Peyer's patch (tissue), 4 donors: ENCODE results near the gene DDX10. TPM values are rescaled to one million over a fixed set of nuclear protein-coding genes. Genes with fewer than 3 reads are reported as not detected.

Source experiments
- DNase-seq, 3 donors: peaks; one replicate each; pipeline ENCODE4 v3.0.0-alpha.2; 2017 to 2019
- H3K27ac ChIP-seq, 4 donors: fragments of 200-600 bp; sonication (generic); one replicate each; pipeline ENCODE4 v1.5.1; 2016 to 2019
- H3K27me3 ChIP-seq, 2 donors: fragments of 200-600 bp; sonication (generic); one replicate each; pipeline ENCODE4 v1.5.1; 2019
- H3K36me3 ChIP-seq, 3 donors: fragments of 200-600 bp; sonication (generic); one replicate each; pipeline ENCODE4 v1.5.1; 2016 to 2019
- H3K4me1 ChIP-seq, 4 donors: fragments of 200-600 bp; sonication (generic); one replicate each; pipeline ENCODE4 v1.5.1; 2016 to 2019
- H3K4me3 ChIP-seq, 4 donors: fragments of 200-600 bp; sonication (generic); 1 replicate in 3 of 4; 2 replicates in 1 of 4; pipeline ENCODE4 v1.5.1; 2016 to 2019; ENCODE audit warnings: mild to moderate bottlenecking in 1 of 4
- H3K9me3 ChIP-seq, 4 donors: fragments of 200-600 bp; sonication (generic); one replicate each; pipeline ENCODE4 v1.5.1; 2016 to 2019; ENCODE audit warnings: mild to moderate bottlenecking in 1 of 4
- POLR2A ChIP-seq, 2 donors: fragments of 450-650 bp; IDR thresholded peaks; one replicate each; pipeline ENCODE4 v1.5.1; 2017; ENCODE audit warnings: antibody characterized with exemption in 2 of 2, mild to moderate bottlenecking in 2 of 2, moderate library complexity in 2 of 2
- total RNA-seq, 4 donors: library from RNA; depleted of rRNA; stranded (reverse); fragments of >200 nt; gene quantifications; one replicate each; pipeline ENCODE4 v1.1.0, GENCODE V29; 2016
- TF ChIP-seq, protein P1 (sequence below), 6 experiments: fragments of 450-650 bp in 4 of 6; fragments of 200-600 bp in 2 of 6; sonication (generic) in 1 of 6; IDR thresholded peaks; one replicate each; pipeline ENCODE4 v1.5.1; 2017 to 2019; ENCODE audit warnings: antibody characterized with exemption in 6 of 6, mild to moderate bottlenecking in 3 of 6, moderate library complexity in 1 of 6

The DDX10 gene
- total RNA-seq, 4 donors from 2014 or later, result 3.9 to 38.0 (median 16.5) TPM

- H3K27ac ChIP-seq, result no peak overlapping the region
These were observed 1.6 kb upstream of the DDX10 start for GRCh38 chr11:108663154-108663877.

DNA sequence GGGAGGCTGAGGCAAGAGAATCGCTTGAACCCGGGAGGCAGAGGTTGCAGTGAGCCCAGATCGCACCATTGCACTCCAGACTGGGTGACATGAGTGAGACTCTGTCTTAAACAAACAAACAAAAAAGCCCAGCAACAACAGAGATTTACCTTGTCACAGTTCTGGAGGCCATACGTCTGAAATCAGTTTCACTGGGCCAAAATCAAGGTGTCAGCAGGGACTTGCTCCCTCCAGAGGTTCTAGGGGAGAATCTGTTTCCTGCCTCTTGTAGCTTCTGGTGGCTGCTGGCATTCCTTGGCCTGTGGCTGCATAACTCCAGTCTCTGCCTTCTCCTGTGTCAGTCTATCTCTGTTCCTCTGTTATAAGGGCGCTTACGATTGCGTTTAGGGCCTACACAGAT is 1.5 kb downstream of the DDX10 start:
- H3K27ac ChIP-seq, result no peak overlapping the region
- no peaks in the 10 kb centered on the region for H3K36me3 ChIP-seq
- H3K9me3 ChIP-seq, result no peaks in the 10 kb centered on the region
- H3K4me1 ChIP-seq, result peaks cover 0 to 29% (median 5%) of the 10 kb centered on the region in 4 donors
- H3K27me3 ChIP-seq, result no peaks in the 10 kb centered on the region
- TF ChIP-seq, protein P1, sequence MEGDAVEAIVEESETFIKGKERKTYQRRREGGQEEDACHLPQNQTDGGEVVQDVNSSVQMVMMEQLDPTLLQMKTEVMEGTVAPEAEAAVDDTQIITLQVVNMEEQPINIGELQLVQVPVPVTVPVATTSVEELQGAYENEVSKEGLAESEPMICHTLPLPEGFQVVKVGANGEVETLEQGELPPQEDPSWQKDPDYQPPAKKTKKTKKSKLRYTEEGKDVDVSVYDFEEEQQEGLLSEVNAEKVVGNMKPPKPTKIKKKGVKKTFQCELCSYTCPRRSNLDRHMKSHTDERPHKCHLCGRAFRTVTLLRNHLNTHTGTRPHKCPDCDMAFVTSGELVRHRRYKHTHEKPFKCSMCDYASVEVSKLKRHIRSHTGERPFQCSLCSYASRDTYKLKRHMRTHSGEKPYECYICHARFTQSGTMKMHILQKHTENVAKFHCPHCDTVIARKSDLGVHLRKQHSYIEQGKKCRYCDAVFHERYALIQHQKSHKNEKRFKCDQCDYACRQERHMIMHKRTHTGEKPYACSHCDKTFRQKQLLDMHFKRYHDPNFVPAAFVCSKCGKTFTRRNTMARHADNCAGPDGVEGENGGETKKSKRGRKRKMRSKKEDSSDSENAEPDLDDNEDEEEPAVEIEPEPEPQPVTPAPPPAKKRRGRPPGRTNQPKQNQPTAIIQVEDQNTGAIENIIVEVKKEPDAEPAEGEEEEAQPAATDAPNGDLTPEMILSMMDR (IDR thresholded peaks at IDR 0.05), result no peak
- no peak for TF ChIP-seq POLR2A (IDR thresholded peaks at IDR 0.05)
- no peak for DNase-seq
- H3K4me3 ChIP-seq, result peak overlapping the region in 1 of 4 donors; percentile 89

More at GRCh38 chr11:108663154-108663877, 1.6 kb upstream of the DDX10 start:
- Histone ChIP-seq H3K4me1 (peaks cover 0 to 24% (median 5%) of the 10 kb centered on the region in 4 donors), H3K36me3 (no peaks in the 10 kb centered on the region), H3K9me3 (no peaks in the 10 kb centered on the region), H3K4me3 (no peak overlapping the region), H3K27me3 (no peaks in the 10 kb centered on the region)
- TF ChIP-seq, protein P1 (IDR thresholded peaks at IDR 0.05), result no peak
- TF ChIP-seq POLR2A (IDR thresholded peaks at IDR 0.05), result no peak
- no peak for DNase-seq

GRCh38 chr11:108669286-108669685 is 4.4 kb downstream of the DDX10 start:
- no peaks in the 10 kb centered on the region for H3K9me3 ChIP-seq
- TF ChIP-seq, protein P1 (IDR thresholded peaks at IDR 0.05), result no peak
- no peak for TF ChIP-seq POLR2A (IDR thresholded peaks at IDR 0.05)

GRCh38 chr11:108669711-108670110 is 4.8 kb downstream of the DDX10 start:
- H3K4me1 ChIP-seq, result peaks cover 0 to 29% (median 5%) of the 10 kb centered on the region in 4 donors
- no peak overlapping the region for H3K27ac ChIP-seq
- H3K4me3 ChIP-seq, result no peak overlapping the region

More at GRCh38 chr11:108669286-108669685, 4.4 kb downstream of the DDX10 start:
- no peaks in the 10 kb centered on the region for H3K27me3 ChIP-seq
- H3K4me1 ChIP-seq, result peaks cover 0 to 29% (median 5%) of the 10 kb centered on the region in 4 donors
- H3K27ac ChIP-seq, result no peak overlapping the region
- no peak overlapping the region for H3K4me3 ChIP-seq
- DNase-seq, result no peak
- no peaks in the 10 kb centered on the region for H3K36me3 ChIP-seq

GRCh38 chr11:108670451-108670850 is 5.6 kb downstream of the DDX10 start:
- peaks cover 0 to 2% (median 0%) of the 10 kb centered on the region in 3 donors for H3K36me3 ChIP-seq
- H3K27ac ChIP-seq, result no peak overlapping the region
- H3K4me1 ChIP-seq, result peaks cover 0 to 28% (median 5%) of the 10 kb centered on the region in 4 donors
- no peak overlapping the region for H3K4me3 ChIP-seq
- TF ChIP-seq, protein P1 (IDR thresholded peaks at IDR 0.05), result no peak
- no peak for TF ChIP-seq POLR2A (IDR thresholded peaks at IDR 0.05)
- H3K9me3 ChIP-seq, result no peaks in the 10 kb centered on the region
- no peak for DNase-seq
- H3K27me3 ChIP-seq, result no peaks in the 10 kb centered on the region

More at GRCh38 chr11:108669711-108670110, 4.8 kb downstream of the DDX10 start:
- TF ChIP-seq, protein P1 (IDR thresholded peaks at IDR 0.05), result no peak
- no peak for TF ChIP-seq POLR2A (IDR thresholded peaks at IDR 0.05)
- no peaks in the 10 kb centered on the region for H3K27me3 ChIP-seq
- DNase-seq, result no peak
- no peaks in the 10 kb centered on the region for H3K36me3 ChIP-seq
- no peaks in the 10 kb centered on the region for H3K9me3 ChIP-seq
